ENCODE data around the gene PHF3. TPM values are rescaled to one million over a fixed set of nuclear protein-coding genes. Genes with fewer than 3 reads are reported as not detected.

The PHF3 gene
- total and polyA plus RNA-seq, 2 experiments from 2014 or later = 37.1 to 77.3 TPM

DNA sequence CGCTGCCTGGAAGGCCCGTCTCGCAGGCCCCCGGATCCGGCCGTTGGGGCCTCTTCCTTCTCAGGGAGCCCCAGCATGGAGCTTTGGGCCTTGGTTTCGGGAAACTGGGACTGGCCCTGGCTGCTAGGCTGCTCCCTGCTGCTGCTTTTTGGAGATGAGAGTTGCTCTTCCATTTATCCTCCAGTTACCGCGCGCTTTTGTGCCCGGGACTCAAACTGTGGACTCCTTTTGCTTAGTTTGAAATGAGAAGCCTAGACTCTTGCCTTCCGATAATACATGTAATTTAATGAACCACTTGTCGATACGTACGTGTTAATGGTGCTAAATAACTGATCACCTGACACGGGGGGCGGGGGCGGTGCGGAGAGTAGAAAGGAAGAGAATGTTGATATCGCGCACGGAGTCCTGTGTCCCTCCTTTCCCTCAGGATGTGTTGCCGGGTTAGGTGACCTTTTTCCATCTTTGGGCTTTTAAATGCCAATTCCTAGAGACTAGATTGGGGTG, 968 bp downstream of the PHF3 start (continued):
- TF ChIP-seq, protein P1, sequence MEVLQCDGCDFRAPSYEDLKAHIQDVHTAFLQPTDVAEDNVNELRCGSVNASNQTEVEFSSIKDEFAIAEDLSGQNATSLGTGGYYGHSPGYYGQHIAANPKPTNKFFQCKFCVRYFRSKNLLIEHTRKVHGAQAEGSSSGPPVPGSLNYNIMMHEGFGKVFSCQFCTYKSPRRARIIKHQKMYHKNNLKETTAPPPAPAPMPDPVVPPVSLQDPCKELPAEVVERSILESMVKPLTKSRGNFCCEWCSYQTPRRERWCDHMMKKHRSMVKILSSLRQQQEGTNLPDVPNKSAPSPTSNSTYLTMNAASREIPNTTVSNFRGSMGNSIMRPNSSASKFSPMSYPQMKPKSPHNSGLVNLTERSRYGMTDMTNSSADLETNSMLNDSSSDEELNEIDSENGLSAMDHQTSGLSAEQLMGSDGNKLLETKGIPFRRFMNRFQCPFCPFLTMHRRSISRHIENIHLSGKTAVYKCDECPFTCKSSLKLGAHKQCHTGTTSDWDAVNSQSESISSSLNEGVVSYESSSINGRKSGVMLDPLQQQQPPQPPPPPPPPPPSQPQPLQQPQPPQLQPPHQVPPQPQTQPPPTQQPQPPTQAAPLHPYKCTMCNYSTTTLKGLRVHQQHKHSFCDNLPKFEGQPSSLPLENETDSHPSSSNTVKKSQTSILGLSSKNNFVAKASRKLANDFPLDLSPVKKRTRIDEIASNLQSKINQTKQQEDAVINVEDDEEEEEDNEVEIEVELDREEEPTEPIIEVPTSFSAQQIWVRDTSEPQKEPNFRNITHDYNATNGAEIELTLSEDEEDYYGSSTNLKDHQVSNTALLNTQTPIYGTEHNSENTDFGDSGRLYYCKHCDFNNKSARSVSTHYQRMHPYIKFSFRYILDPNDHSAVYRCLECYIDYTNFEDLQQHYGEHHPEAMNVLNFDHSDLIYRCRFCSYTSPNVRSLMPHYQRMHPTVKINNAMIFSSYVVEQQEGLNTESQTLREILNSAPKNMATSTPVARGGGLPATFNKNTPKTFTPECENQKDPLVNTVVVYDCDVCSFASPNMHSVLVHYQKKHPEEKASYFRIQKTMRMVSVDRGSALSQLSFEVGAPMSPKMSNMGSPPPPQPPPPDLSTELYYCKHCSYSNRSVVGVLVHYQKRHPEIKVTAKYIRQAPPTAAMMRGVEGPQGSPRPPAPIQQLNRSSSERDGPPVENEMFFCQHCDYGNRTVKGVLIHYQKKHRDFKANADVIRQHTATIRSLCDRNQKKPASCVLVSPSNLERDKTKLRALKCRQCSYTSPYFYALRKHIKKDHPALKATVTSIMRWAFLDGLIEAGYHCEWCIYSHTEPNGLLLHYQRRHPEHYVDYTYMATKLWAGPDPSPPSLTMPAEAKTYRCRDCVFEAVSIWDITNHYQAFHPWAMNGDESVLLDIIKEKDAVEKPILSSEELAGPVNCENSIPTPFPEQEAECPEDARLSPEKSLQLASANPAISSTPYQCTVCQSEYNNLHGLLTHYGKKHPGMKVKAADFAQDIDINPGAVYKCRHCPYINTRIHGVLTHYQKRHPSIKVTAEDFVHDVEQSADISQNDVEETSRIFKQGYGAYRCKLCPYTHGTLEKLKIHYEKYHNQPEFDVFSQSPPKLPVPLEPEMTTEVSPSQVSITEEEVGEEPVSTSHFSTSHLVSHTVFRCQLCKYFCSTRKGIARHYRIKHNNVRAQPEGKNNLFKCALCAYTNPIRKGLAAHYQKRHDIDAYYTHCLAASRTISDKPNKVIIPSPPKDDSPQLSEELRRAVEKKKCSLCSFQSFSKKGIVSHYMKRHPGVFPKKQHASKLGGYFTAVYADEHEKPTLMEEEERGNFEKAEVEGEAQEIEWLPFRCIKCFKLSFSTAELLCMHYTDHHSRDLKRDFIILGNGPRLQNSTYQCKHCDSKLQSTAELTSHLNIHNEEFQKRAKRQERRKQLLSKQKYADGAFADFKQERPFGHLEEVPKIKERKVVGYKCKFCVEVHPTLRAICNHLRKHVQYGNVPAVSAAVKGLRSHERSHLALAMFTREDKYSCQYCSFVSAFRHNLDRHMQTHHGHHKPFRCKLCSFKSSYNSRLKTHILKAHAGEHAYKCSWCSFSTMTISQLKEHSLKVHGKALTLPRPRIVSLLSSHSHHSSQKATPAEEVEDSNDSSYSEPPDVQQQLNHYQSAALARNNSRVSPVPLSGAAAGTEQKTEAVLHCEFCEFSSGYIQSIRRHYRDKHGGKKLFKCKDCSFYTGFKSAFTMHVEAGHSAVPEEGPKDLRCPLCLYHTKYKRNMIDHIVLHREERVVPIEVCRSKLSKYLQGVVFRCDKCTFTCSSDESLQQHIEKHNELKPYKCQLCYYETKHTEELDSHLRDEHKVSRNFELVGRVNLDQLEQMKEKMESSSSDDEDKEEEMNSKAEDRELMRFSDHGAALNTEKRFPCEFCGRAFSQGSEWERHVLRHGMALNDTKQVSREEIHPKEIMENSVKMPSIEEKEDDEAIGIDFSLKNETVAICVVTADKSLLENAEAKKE (CRISPR knock-in tag; IDR thresholded peaks at IDR 0.05) = no peak
- no peak for TF ChIP-seq STAT1 (IDR thresholded peaks at IDR 0.05; ENCODE audit: unreplicated experiment)
- no peak for TF ChIP-seq JUNB (IDR thresholded peaks at IDR 0.05; ENCODE audit: unreplicated experiment)
- TF ChIP-seq, protein P2, sequence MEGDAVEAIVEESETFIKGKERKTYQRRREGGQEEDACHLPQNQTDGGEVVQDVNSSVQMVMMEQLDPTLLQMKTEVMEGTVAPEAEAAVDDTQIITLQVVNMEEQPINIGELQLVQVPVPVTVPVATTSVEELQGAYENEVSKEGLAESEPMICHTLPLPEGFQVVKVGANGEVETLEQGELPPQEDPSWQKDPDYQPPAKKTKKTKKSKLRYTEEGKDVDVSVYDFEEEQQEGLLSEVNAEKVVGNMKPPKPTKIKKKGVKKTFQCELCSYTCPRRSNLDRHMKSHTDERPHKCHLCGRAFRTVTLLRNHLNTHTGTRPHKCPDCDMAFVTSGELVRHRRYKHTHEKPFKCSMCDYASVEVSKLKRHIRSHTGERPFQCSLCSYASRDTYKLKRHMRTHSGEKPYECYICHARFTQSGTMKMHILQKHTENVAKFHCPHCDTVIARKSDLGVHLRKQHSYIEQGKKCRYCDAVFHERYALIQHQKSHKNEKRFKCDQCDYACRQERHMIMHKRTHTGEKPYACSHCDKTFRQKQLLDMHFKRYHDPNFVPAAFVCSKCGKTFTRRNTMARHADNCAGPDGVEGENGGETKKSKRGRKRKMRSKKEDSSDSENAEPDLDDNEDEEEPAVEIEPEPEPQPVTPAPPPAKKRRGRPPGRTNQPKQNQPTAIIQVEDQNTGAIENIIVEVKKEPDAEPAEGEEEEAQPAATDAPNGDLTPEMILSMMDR (conservative IDR thresholded peaks at IDR 0.05; ENCODE audit: low read depth in 2 of 2) = no peak
- TF ChIP-seq ZNF114 (CRISPR knock-in tag; IDR thresholded peaks at IDR 0.05) = no peak
- TF ChIP-seq NANOG (IDR thresholded peaks at IDR 0.05; ENCODE audit: borderline replicate concordance) = no peak
- TF ChIP-seq, protein P3, sequence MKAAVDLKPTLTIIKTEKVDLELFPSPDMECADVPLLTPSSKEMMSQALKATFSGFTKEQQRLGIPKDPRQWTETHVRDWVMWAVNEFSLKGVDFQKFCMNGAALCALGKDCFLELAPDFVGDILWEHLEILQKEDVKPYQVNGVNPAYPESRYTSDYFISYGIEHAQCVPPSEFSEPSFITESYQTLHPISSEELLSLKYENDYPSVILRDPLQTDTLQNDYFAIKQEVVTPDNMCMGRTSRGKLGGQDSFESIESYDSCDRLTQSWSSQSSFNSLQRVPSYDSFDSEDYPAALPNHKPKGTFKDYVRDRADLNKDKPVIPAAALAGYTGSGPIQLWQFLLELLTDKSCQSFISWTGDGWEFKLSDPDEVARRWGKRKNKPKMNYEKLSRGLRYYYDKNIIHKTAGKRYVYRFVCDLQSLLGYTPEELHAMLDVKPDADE (IDR thresholded peaks at IDR 0.05) = no peak
- no peak for TF ChIP-seq EZH2phosphoT487 (IDR thresholded peaks at IDR 0.05; ENCODE audit: unreplicated experiment)
- no peak for TF ChIP-seq CREB1 (CRISPR knock-in tag; IDR thresholded peaks at IDR 0.05; ENCODE audit: low read depth)
- no peak for TF ChIP-seq ZNF331 (CRISPR knock-in tag; IDR thresholded peaks at IDR 0.05; ENCODE audit: low read depth)
